Measurements from ENCODE around the gene YPEL2. TPM values are rescaled to one million over a fixed set of nuclear protein-coding genes. Genes with fewer than 3 reads are reported as not detected.

YPEL2 gene
- polyA plus RNA-seq, 1 of the 3 experiments (the other 2 are of a cell fraction), result 3.2 TPM

- no peak overlapping the region for H3K9ac ChIP-seq
- peaks cover 15% of the 10 kb centered on the region for H3F3A ChIP-seq (replicated peaks; ENCODE audit: insufficient read depth)
- 98% methylated on average over 2 of the region's 2 CpGs for WGBS (ENCODE audit: low lambda C conversion rate)
- H2AFZ ChIP-seq (ENCODE audit: low read depth), result 0 out of 2 replicates have a peak overlapping the region, but pooled peaks have one; percentile 53
- H4K20me1 ChIP-seq (ENCODE audit: insufficient read depth), result peaks cover 5% of the 10 kb centered on the region; the same call in 1 of the 2 replicates
- TF ChIP-seq GABPA (IDR thresholded peaks at IDR 0.05; ENCODE audit: low read depth), result no peak
- TF ChIP-seq TCF12 (IDR thresholded peaks at IDR 0.05), result no peak
- no peak for TF ChIP-seq FOXM1 (IDR thresholded peaks at IDR 0.05; ENCODE audit: low read depth)
- TF ChIP-seq ELF1 (IDR thresholded peaks at IDR 0.05), result no peak
- TF ChIP-seq NFIC (IDR thresholded peaks at IDR 0.05; ENCODE audit: borderline replicate concordance), result no peak
- TF ChIP-seq TEAD4 (IDR thresholded peaks at IDR 0.05; ENCODE audit: borderline replicate concordance, insufficient read depth), result no peak
- no peak for TF ChIP-seq GATA2 (CRISPR knock-in tag; IDR thresholded peaks at IDR 0.05)
- no peaks in the 10 kb centered on the region for H3K27me3 ChIP-seq (ENCODE audit: insufficient read depth)
- ChIA-PET CTCF (interaction anchor here (1.2 to 18.2 kb wide), 13 partner anchors 11 to 231 kb away, joined by 3 to 569 read pairs (median 9); no protein-coding TSS in a partner anchor), POLR2A (no interaction called here)
- peaks cover 20 to 45% of the 10 kb centered on the region in 2 experiments for H3K4me1 ChIP-seq (ENCODE audit: control insufficient read depth in 1 of 2, insufficient read depth in 2 of 2, low read depth in 1 of 2, low read length in 1 of 2)
- H3K9me2 ChIP-seq, result no peaks in the 10 kb centered on the region
- no peaks in the 10 kb centered on the region for H3K9me3 ChIP-seq
- H3K4me3 ChIP-seq (ENCODE audit: low read depth in 2 of 2, low read length in 1 of 2), result no peak overlapping the region
- H3K4me2 ChIP-seq, result no peak overlapping the region
- no peak overlapping the region; a peak in 1 of 4 replicates for H3K27ac ChIP-seq (ENCODE audit: low read depth in 2 of 2, low read length in 1 of 2)
- H3K79me2 ChIP-seq (ENCODE audit: insufficient read depth), result peaks cover 14% of the 10 kb centered on the region; the same call in 1 of the 2 replicates
- no peaks in the 10 kb centered on the region for H3K36me3 ChIP-seq (replicated peaks in 1 of 2; ENCODE audit: control insufficient read depth in 1 of 2, insufficient read depth in 2 of 2, low read length in 1 of 2)
- DNase-seq, result no peak
Observed at GRCh38 chr17:59328601-59329000, 2.9 kb upstream of the YPEL2 start.

- Histone ChIP-seq H3K9me3 (no peaks in the 10 kb centered on the region), H3K9me2 (no peaks in the 10 kb centered on the region), H2AFZ (ENCODE audit: low read depth) (peak overlapping the region; percentile 66; the same call in 1 of the 2 replicates), H3K79me2 (ENCODE audit: insufficient read depth) (peaks cover 22% of the 10 kb centered on the region), H3K4me1 (ENCODE audit: control insufficient read depth in 1 of 2, insufficient read depth in 2 of 2, low read depth in 1 of 2, low read length in 1 of 2) (peaks cover 20 to 54% of the 10 kb centered on the region in 2 experiments), H3F3A (replicated peaks; ENCODE audit: insufficient read depth) (peaks cover 15% of the 10 kb centered on the region), H3K9ac (no peak overlapping the region), H3K4me2 (no peak overlapping the region), H3K4me3 (ENCODE audit: low read depth in 2 of 2, low read length in 1 of 2) (no peak overlapping the region), H4K20me1 (ENCODE audit: insufficient read depth) (peaks cover 9% of the 10 kb centered on the region; the same call in 1 of the 2 replicates), H3K36me3 (replicated peaks in 1 of 2; ENCODE audit: control insufficient read depth in 1 of 2, insufficient read depth in 2 of 2, low read length in 1 of 2) (no peaks in the 10 kb centered on the region), H3K27me3 (ENCODE audit: insufficient read depth) (no peaks in the 10 kb centered on the region), H3K27ac (ENCODE audit: low read depth in 2 of 2, low read length in 1 of 2) (peak overlapping the region; percentile 58 to 83)
- WGBS (ENCODE audit: low lambda C conversion rate), result 37% methylated on average over 6 of the region's 6 CpGs
- POLR2A ChIA-PET, result interaction anchor here (0.9 to 1.2 kb wide), 2 partner anchors 96 to 113 kb away, joined by 5 to 8 read pairs; no protein-coding TSS in a partner anchor
- DNase-seq, result peak; percentile 81
- CTCF ChIA-PET, result interaction anchor here (0.6 to 18.2 kb wide), 45 partner anchors 9 to 578 kb away, joined by 3 to 569 read pairs (median 6); partner anchors contain the start of genes CLTC, DHX40 and GDPD1
- TF ChIP-seq TEAD4 (IDR thresholded peaks at IDR 0.05; ENCODE audit: borderline replicate concordance, insufficient read depth) (no peak), TCF12 (IDR thresholded peaks at IDR 0.05) (no peak; the same call in 1 of the 2 replicates), EP300 (IDR thresholded peaks at IDR 0.05; ENCODE audit: borderline replicate concordance in 1 of 2, low read depth in 1 of 2, low read length in 1 of 2) (peak in 1 of 2 experiments; percentile 49; a peak in 1 of 4 replicates), RAD21 (IDR thresholded peaks at IDR 0.05; ENCODE audit: low read length) (peak; percentile 96), ELF1 (IDR thresholded peaks at IDR 0.05) (no peak), CTCF (IDR thresholded peaks at IDR 0.05) (peak; percentile 100), SMC3 (IDR thresholded peaks at IDR 0.05; ENCODE audit: low read depth, low read length) (peak; percentile 94), MEF2A (IDR thresholded peaks at IDR 0.05; ENCODE audit: borderline replicate concordance, low read depth) (no peak), RFX5 (IDR thresholded peaks at IDR 0.05; ENCODE audit: low read length) (peak; percentile 71), EZH2phosphoT487 (IDR thresholded peaks at IDR 0.05; ENCODE audit: borderline replicate concordance, low read depth) (no peak), RCOR1 (IDR thresholded peaks at IDR 0.05; ENCODE audit: low read length) (peak; percentile 48; the same call in 1 of the 2 replicates), SIN3A (IDR thresholded peaks at IDR 0.05; ENCODE audit: borderline replicate concordance, low read depth, low read length) (0 out of 2 replicates have a peak, but pooled peaks have one; percentile 22), FOXJ3 (CRISPR knock-in tag; IDR thresholded peaks at IDR 0.05) (no peak), JUND (IDR thresholded peaks at IDR 0.05) (no peak)
- TF ChIP-seq, protein P1, sequence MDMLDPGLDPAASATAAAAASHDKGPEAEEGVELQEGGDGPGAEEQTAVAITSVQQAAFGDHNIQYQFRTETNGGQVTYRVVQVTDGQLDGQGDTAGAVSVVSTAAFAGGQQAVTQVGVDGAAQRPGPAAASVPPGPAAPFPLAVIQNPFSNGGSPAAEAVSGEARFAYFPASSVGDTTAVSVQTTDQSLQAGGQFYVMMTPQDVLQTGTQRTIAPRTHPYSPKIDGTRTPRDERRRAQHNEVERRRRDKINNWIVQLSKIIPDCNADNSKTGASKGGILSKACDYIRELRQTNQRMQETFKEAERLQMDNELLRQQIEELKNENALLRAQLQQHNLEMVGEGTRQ (IDR thresholded peaks at IDR 0.05; ENCODE audit: borderline replicate concordance, low read depth, low read length), result no peak
- TF ChIP-seq, protein P2, sequence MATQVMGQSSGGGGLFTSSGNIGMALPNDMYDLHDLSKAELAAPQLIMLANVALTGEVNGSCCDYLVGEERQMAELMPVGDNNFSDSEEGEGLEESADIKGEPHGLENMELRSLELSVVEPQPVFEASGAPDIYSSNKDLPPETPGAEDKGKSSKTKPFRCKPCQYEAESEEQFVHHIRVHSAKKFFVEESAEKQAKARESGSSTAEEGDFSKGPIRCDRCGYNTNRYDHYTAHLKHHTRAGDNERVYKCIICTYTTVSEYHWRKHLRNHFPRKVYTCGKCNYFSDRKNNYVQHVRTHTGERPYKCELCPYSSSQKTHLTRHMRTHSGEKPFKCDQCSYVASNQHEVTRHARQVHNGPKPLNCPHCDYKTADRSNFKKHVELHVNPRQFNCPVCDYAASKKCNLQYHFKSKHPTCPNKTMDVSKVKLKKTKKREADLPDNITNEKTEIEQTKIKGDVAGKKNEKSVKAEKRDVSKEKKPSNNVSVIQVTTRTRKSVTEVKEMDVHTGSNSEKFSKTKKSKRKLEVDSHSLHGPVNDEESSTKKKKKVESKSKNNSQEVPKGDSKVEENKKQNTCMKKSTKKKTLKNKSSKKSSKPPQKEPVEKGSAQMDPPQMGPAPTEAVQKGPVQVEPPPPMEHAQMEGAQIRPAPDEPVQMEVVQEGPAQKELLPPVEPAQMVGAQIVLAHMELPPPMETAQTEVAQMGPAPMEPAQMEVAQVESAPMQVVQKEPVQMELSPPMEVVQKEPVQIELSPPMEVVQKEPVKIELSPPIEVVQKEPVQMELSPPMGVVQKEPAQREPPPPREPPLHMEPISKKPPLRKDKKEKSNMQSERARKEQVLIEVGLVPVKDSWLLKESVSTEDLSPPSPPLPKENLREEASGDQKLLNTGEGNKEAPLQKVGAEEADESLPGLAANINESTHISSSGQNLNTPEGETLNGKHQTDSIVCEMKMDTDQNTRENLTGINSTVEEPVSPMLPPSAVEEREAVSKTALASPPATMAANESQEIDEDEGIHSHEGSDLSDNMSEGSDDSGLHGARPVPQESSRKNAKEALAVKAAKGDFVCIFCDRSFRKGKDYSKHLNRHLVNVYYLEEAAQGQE (IDR thresholded peaks at IDR 0.05; ENCODE audit: low read depth, low read length), result no peak
Observed at GRCh38 chr17:59329176-59330052, 2.0 kb upstream of the YPEL2 start.

Data from SK-N-SH (cell line).